ENCODE data around the gene PAX8.
A peak's percentile ranks its signal among the peaks of the same experiment; 100 is the strongest.

The PAX8 gene

DNA sequence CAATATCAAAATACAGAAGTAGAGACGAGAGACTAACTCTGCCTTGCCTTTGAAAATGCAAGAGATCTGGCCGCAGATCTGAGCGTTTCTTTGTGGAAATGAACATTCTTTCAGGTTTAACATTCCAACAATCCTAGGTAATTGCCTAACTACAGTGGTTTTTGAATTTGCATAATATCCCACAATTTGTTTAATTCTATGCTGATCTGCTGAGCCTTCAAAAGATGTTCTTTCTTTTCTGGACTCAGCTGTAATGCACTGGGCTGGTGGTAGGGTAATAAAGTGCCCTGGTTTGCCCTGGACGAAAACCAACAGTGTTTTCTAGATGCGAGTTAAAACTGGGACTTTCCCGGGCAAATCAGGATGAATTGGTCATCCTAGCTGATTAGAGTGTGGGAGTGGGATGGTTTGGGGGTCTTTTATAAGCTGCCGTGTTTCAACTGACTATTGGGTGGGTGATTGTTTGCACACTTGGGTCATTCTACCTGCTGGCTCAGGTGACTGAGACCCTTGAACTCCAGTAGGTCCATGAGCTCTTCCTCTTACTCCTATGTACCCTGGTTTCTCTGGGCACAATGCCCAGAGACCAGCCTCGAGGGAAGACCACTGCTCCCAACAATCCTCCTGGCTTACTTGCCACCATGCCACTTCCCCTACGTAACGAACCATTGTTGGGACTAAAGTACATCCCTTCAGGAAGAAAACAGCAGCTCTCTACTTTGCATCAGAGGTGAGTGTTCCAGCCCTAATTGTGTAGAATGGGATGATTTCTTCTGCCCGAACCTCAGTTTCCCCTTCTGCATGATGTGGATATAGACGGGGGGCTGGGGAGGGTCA lies 3.4 kb upstream of the PAX8 start:
- TF ChIP-seq CTCF (IDR thresholded peaks at IDR 0.05) (no peak), ZFX (IDR thresholded peaks at IDR 0.05; ENCODE audit: borderline replicate concordance) (no peak)

DNA sequence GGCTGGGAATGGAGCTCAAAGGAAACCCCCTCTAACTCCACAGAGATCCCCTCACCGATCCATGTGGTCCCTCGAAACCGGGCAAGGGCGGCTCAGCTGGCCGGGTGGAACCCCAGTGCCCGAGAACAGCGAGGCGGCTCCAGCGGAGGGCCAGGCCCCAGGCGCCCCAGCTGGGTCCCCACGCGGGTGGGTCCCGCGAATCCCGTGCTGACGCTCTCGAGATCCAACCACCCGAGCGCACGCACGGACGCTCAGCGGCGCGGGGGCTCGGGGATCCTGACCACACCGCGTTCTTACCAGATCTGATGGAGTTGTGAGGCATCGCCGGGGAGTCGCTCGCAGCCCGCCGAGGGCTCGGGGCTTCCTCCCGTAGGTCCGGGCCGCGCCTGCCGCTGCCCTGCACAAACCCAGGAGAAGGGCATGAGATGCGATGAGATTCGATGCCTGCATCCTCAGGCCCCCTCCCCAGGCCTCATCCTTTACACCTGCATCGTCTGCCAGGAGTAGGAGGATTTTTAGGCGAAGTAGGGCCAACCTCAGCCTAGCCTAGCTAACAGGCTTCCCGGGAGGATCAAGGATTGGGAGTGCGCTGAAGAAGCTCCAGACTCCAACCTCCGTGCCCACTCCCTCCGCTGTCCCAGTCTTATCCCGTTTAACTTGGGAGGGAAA lies 514 bp downstream of the PAX8 start:
- TF ChIP-seq ZFX (IDR thresholded peaks at IDR 0.05; ENCODE audit: borderline replicate concordance): no peak
- no peak for TF ChIP-seq CTCF (IDR thresholded peaks at IDR 0.05)
- H3K27ac ChIP-seq: no peak overlapping the region

More for the DNA sequence above, 3.4 kb upstream of the PAX8 start:
- H3K27ac ChIP-seq: 0 out of 2 replicates have a peak overlapping the region, but pooled peaks have one; percentile 40

GRCh38 chr2:113277474-113278072 lies 1.1 kb downstream of the PAX8 start:
- no peak overlapping the region for H3K27ac ChIP-seq
- TF ChIP-seq CTCF (IDR thresholded peaks at IDR 0.05) (no peak), ZFX (IDR thresholded peaks at IDR 0.05; ENCODE audit: borderline replicate concordance) (no peak)

DNA sequence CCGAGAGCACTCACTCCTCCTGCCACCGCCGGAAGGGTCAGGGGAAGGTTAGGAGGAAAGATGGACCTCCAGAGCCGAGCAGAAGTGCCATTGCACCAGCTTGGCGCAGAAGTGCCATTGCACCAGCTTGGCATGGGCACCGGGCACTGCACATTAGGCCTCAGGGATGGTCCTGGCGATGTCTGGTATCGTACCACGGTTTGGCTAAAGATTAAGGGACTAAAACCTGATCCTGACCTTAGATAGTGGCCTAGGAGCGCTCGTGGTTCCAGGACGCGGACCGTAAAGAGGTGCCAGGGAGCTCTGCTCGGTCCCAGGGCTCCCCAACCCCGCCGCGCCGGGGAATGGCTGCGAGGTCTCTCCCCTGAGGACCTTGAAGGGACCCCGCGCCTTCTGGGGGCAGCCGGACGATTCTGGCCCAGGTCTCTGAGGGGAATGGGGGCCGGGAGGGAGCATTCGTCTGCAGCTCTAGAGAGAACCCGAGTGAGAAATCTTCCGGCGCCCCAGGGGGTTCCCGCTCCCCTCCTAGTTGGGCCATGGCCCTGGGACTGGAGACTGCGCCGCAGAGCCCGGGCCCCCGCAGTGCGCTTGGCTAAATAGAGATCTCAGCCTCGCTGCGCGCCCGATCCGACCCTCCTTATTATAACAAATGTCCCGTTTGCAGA lies 1.8 kb downstream of the PAX8 start:
- no peak for TF ChIP-seq CTCF (IDR thresholded peaks at IDR 0.05)
- TF ChIP-seq ZFX (IDR thresholded peaks at IDR 0.05; ENCODE audit: borderline replicate concordance): no peak
- H3K27ac ChIP-seq: no peak overlapping the region

- TF ChIP-seq ZFX (IDR thresholded peaks at IDR 0.05; ENCODE audit: borderline replicate concordance): no peak
- no peak for TF ChIP-seq CTCF (IDR thresholded peaks at IDR 0.05)
- no peak overlapping the region for H3K27ac ChIP-seq
These were observed 2.4 kb downstream of the PAX8 start for GRCh38 chr2:113276216-113276760.

DNA sequence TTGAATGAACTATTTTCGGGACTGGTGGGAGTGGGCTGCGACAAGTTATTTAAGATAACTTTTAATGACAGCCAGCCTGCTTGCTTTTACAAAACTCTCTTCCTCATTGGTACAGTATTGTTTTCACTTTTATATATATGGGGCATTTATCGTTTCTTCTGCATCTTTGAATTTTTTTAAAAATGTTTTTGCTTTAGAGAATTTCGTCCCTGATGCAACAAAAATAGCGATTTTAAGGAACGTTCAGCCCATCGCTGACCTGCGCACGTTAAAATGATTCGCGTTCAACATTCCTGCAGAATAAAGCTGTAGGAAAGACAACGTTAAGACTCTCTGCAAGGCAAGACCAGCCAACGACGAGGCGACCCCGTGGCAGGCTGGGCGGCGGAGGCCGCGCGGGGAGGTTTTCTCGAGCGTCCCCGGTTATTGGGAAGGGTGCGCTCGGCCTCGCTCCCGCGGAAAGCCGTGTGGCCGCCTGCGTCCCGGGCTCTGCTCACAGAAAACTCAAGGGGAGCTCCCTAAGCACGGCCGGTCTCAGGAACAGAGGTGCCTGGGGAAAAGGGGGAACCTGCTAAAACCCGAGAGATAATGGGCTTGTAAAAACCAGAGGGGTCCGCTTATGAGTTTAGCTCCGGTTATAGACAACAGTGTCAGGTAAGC lies 3.0 kb downstream of the PAX8 start:
- no peak for TF ChIP-seq ZFX (IDR thresholded peaks at IDR 0.05; ENCODE audit: borderline replicate concordance)
- TF ChIP-seq CTCF (IDR thresholded peaks at IDR 0.05): no peak
- H3K27ac ChIP-seq: no peak overlapping the region

Data from 22Rv1 (cell line).